Mucosa of descending colon (tissue), 3 donors: ENCODE data around the gene CTPS2. TPM values are rescaled to one million over a fixed set of nuclear protein-coding genes. Genes with fewer than 3 reads are reported as not detected.

Experiments
- ATAC-seq: fragments of 200-7000 bp; cut with Tn5 transposase; one replicate; pipeline ENCODE4 v1.9.1; 2020; ENCODE audit warnings: mild to moderate bottlenecking, moderate library complexity
- DNase-seq, 3 donors: peaks; one replicate each; pipeline ENCODE4 v3.0.0-alpha.2; 2020
- H3K36me3 ChIP-seq: fragments of 200-600 bp; one replicate; pipeline ENCODE4 v1.8.0; 2021; ENCODE audit warnings: low read depth, mild to moderate bottlenecking
- H3K4me1 ChIP-seq: fragments of 200-600 bp; one replicate; pipeline ENCODE4 v1.8.0; 2021; ENCODE audit warnings: low read depth, mild to moderate bottlenecking
- H3K4me3 ChIP-seq: fragments of 200-600 bp; one replicate; pipeline ENCODE4 v1.8.0; 2021; ENCODE audit warnings: mild to moderate bottlenecking
- H3K9me3 ChIP-seq: fragments of 200-600 bp; one replicate; pipeline ENCODE4 v1.8.0; 2021; ENCODE audit warnings: mild to moderate bottlenecking
- CTCF ChIP-seq: fragments of 200-600 bp; IDR thresholded peaks from one replicate; pipeline ENCODE4 v1.8.0; 2022; ENCODE audit warnings: antibody characterized with exemption, mild to moderate bottlenecking
- intact Hi-C, 2 donors: fragments of 100-400 bp; cut with DNase I in 1 of 2; cut with micrococcal nuclease in 1 of 2; formaldehyde crosslinking; loops; one replicate each; pipeline versions ENCODE4 v1.11.0 to v1.11.1; 2022; cut with DNase I, micrococcal nuclease
- total RNA-seq, 3 donors: library from RNA; stranded (reverse); fragmentation: NEBNext Ultra II Directional in 2 of 3; extraction: Animal tissue kit (Norgen Biotek cat#: 25700) in 2 of 3; gene quantifications; one replicate each; pipeline versions ENCODE4 v1.2.1 to v1.2.4, GENCODE V29; 2021 to 2023
- donor health status: DM: no; HTN: no; CAD: no; lungs with moderate emphysema.
- donor health status: DM: no; HTN: no; CAD: no.
- donor health status: DM: no; HTN: yes; CAD: no.

Gene CTPS2
- total RNA-seq, 3 donors from 2014 or later = 15.0 to 19.0 (median 16.0) TPM

DNA sequence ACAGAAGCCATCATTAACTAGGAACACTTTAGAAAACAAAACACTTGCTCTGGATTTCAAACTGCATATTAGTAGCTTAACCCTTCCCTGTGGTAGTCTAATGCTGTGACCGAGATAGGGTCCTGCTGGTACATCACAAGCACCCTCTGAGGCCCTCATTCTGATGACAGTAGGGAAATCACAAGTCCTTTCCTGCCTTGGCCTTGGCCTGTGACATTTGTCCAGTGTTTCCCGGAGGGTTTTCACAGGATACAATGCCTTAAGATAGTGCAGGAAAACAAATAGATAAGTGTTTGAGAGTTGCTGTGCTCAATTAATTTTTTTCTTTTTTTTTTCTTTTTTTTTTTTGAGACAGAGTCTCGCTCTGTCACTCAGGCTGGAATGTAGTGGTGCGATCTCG lies 36.0 kb upstream of the CTPS2 start:
- H3K9me3 ChIP-seq = no peaks in the 10 kb centered on the region
- H3K36me3 ChIP-seq = no peaks in the 10 kb centered on the region
- no peak overlapping the region for H3K4me3 ChIP-seq
- intact Hi-C loops = no loop called here
- no peak for ATAC-seq
- H3K4me1 ChIP-seq = no peaks in the 10 kb centered on the region
- TF ChIP-seq CTCF = no peak
- no peak for DNase-seq

DNA sequence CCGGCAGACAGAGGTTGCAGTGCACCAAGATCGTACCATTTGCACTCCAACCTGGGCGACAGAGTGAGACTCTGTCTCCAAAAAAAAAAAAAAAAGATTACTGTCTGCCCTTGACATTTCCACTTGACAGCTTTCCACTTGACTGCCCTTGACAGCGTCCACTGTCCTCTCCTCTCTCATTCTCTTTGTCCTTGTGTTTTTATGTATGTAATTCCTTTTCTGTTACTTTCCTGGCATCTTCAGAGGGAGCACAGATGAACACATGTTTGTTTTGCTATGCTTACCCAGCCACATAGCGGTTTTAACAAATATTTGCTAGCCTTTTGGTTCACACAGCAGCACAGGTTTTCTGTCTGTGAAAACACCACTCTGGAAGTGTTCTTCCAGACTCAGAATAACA lies 33.2 kb upstream of the CTPS2 start:
- ATAC-seq = no peak
- intact Hi-C loops = no loop called here
- no peaks in the 10 kb centered on the region for H3K36me3 ChIP-seq

DNA sequence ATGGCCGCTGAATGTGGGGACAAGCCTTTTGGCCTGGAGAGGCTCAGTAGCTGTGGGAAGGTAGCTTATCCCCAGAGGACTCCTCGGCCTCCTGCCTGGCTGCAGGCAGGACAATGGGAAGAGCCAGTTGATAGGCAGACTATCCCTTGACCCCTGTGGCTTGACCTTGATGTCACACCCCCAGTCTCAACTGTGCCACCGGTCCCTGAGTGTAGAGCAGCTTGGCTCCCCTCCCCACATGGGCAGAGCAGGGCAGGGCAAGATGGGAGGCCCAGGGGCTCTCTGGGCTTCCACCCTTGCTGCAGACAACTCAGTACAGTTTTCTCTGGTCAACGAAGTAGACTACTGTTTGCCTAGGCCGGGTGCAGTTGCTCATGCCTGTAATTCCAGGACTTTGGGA lies 32.6 kb upstream of the CTPS2 start:
- ATAC-seq = no peak
- intact Hi-C loops = no loop called here
- no peaks in the 10 kb centered on the region for H3K9me3 ChIP-seq
- no peaks in the 10 kb centered on the region for H3K4me1 ChIP-seq
- H3K4me3 ChIP-seq = no peak overlapping the region
- TF ChIP-seq CTCF = no peak
- H3K36me3 ChIP-seq = no peaks in the 10 kb centered on the region
- no peak for DNase-seq

More for the DNA sequence above, 33.2 kb upstream of the CTPS2 start:
- no peaks in the 10 kb centered on the region for H3K9me3 ChIP-seq
- H3K4me3 ChIP-seq = no peak overlapping the region
- TF ChIP-seq CTCF = no peak
- DNase-seq = no peak
- no peaks in the 10 kb centered on the region for H3K4me1 ChIP-seq

DNA sequence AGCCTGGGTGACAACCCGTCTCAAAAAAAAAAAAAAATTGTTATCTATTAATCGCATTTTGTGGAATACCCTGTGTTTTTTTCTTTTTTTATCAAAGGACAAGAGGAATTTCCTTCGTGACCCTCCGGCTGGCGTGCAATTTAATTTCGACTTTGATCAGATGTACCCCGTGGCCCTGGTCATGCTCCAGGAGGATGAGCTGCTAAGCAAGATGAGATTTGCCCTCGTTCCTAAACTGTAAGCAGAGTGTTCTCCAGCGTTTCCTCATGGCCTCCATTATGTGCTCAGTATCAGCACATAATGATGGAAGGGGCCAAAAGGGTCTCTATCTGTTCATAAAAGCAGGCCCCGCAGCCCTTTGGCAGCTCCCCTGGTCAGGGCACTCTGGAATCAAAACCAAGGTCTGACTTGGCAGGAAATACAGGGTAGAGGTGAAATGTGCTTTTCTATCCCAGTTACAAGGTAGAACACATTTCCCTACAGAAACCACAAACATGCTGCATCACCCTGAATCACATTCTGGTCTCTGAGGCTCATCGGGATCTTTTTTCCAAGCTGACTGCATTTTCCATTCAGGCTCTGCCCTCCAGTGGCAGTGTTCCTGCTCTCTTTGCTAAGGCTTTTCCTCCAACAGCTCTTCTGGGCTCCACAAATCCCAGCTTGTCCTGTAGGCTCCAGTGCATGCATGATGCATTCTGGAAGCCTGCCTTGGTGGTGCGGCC lies 31.3 kb upstream of the CTPS2 start:
- Histone ChIP-seq H3K4me1 (no peaks in the 10 kb centered on the region), H3K4me3 (no peak overlapping the region), H3K9me3 (no peaks in the 10 kb centered on the region), H3K36me3 (no peaks in the 10 kb centered on the region)
- DNase-seq = no peak
- no peak for TF ChIP-seq CTCF
- intact Hi-C loops = no loop called here
- no peak for ATAC-seq

- no peak for ATAC-seq
- Histone ChIP-seq H3K9me3 (no peaks in the 10 kb centered on the region), H3K36me3 (no peaks in the 10 kb centered on the region), H3K4me3 (no peak overlapping the region), H3K4me1 (no peaks in the 10 kb centered on the region)
- intact Hi-C loops = no loop called here
- no peak for DNase-seq
- TF ChIP-seq CTCF = no peak
These were observed 27.1 kb upstream of the CTPS2 start for GRCh38 chrX:16739574-16739973.

DNA sequence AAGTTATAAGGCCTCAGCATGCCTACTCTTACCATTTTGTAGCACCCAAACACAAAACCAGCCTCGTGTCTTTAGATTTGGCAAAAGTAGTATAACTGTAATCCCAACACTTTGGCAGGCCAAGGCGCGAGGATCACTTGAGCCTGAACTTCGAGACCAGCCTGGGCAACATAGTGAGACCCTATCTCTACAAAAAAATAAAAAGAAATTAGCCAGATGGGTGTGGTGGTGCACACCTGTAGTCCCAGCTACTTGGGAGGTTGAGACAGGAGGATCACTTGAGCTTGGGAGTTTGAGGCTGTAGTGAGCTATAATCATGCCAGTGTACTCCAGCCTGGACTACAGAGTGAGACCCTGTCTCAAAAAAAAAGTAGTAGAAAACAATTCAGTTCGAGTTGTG lies 24.6 kb upstream of the CTPS2 start:
- DNase-seq = no peak
- Histone ChIP-seq H3K4me3 (no peak overlapping the region), H3K36me3 (no peaks in the 10 kb centered on the region), H3K4me1 (no peaks in the 10 kb centered on the region), H3K9me3 (no peaks in the 10 kb centered on the region)
- intact Hi-C loops = no loop called here
- TF ChIP-seq CTCF = no peak
- ATAC-seq = no peak
